Kidney (tissue), 14 donors: ENCODE measurements around the gene SOWAHA. TPM values are rescaled to one million over a fixed set of nuclear protein-coding genes. Genes with fewer than 3 reads are reported as not detected.

ENCODE experiments used
- DNase-seq, 5 donors: peaks; one replicate each; pipeline ENCODE4 v3.0.0-alpha.2; 2013 to 2020
- FAIRE-seq: peaks from 2 replicates; lab custom pipeline; 2012; peaks lifted over from hg19 to GRCh38; lab: Jason Lieb, UNC
- H3K27ac ChIP-seq, 2 donors: one replicate each; pipeline ENCODE4 v1.7.0; 2013; ENCODE audit warnings: low read depth in 2 of 2, low read length in 2 of 2, inconsistent platforms in 1 of 2
- H3K27me3 ChIP-seq: one replicate; pipeline ENCODE4 v1.7.1; 2013; ENCODE audit warnings: low read length, inconsistent platforms; ENCODE audit not compliant: control insufficient read depth, insufficient read depth
- H3K36me3 ChIP-seq, 3 donors: one replicate each; pipeline versions ENCODE4 v1.7.0 to v1.7.1; 2013; ENCODE audit warnings: low read length in 3 of 3, control low read depth in 1 of 3, inconsistent platforms in 1 of 3; ENCODE audit not compliant: insufficient read depth in 3 of 3, control insufficient read depth in 2 of 3
- H3K4me1 ChIP-seq, 3 donors: one replicate each; pipeline versions ENCODE4 v1.7.0 to v1.7.1; 2013; ENCODE audit warnings: low read length in 3 of 3, inconsistent platforms in 1 of 3, low read depth in 1 of 3; ENCODE audit not compliant: control insufficient read depth in 2 of 3, insufficient read depth in 2 of 3
- H3K4me3 ChIP-seq, 3 donors: one replicate each; pipeline versions ENCODE4 v1.7.0 to v1.8.1; 2013; ENCODE audit warnings: low read length in 3 of 3, control low read depth in 1 of 3, inconsistent platforms in 1 of 3
- H3K9ac ChIP-seq, 3 donors: one replicate each; pipeline versions ENCODE4 v1.7.0 to v1.7.1; 2013; ENCODE audit warnings: low read length in 3 of 3, control low read depth in 1 of 3, inconsistent platforms in 1 of 3
- H3K9me3 ChIP-seq, 3 donors: one replicate each; pipeline versions ENCODE4 v1.7.0 to v1.7.1; 2013; ENCODE audit warnings: low read length in 3 of 3, control low read depth in 1 of 3, inconsistent platforms in 1 of 3; ENCODE audit not compliant: control insufficient read depth in 2 of 3, insufficient read depth in 1 of 3
- intact Hi-C: fragments of 100-400 bp; cut with DNase I; formaldehyde crosslinking; loops from one replicate; pipeline ENCODE4 v1.11.1; 2022
- polyA plus RNA-seq: library from polyadenylated mRNA; stranded (reverse); fragments of 350-450 nt; fragmentation: Illumina TruSeq; extraction: RNeasy Lipid Tissue Mini Kit (QIAGEN cat#74804); gene quantifications from one replicate; pipeline ENCODE4 v1.2.3, GENCODE V29; 2014; ENCODE audit warnings: low read depth, low replicate concordance; ENCODE audit not compliant: insufficient read depth
- total RNA-seq: library from RNA; stranded (reverse); fragmentation: NEBNext Ultra II Directional; extraction: Animal tissue kit (Norgen Biotek cat#: 25700); gene quantifications from one replicate; pipeline ENCODE4 v1.2.1, GENCODE V29; 2021
- TF ChIP-seq, protein P1 (sequence below): IDR thresholded peaks from 3 replicates; pipeline ENCODE4 v1.5.1; 2012; ENCODE audit warnings: mild to moderate bottlenecking, moderate library complexity, borderline replicate concordance; ENCODE audit not compliant: insufficient read depth; ENCODE audit errors: extremely low read depth
- donor health status: control.
- donor health status: control.
- donor health status: control.
- donor health status: control.
- donor health status: control.
- donor health status: DM: yes; HTN: yes; CAD: no.
- donor health status: Normal renal cell carcinoma (clear cell type).

The SOWAHA gene
- total and polyA plus RNA-seq, 2 donors from 2014 or later, result 4.1 to 7.1 TPM

DNA sequence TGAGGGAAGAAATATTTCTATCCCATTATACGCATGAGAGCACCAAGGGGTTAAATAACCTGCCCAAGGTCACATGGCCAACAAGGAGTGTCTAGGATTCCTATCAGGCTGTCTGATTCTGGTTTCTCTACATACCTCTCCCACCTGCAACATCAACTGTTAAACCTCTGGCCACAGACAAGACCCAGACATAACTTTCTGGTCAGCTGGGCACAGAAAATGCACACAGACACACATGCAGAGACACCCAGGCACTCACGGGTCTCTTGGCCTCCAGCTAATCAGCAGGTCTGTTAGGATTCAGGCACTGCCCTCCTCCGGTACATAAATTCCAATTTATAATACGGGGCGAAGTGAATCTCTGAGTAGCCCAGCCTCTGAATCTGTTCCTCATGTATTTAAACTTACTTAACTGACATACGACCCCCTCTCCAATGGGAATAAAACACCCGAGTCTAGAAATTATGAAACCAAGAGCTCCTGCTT, 37.6 kb upstream of the SOWAHA start:
- intact Hi-C loops, result no loop called here
- Histone ChIP-seq H3K9me3 (no peaks in the 10 kb centered on the region), H3K4me3 (peak overlapping the region in 2 of 3 donors; percentile 68), H3K9ac (peak overlapping the region in 2 of 3 donors; percentile 7 to 84), H3K4me1 (peaks cover 5 to 27% (median 24%) of the 10 kb centered on the region in 3 donors), H3K27me3 (no peaks in the 10 kb centered on the region), H3K27ac (no peak overlapping the region), H3K36me3 (no peaks in the 10 kb centered on the region)
- DNase-seq (peak in 4 of 5 donors; percentile 49 to 77 (median 62)), FAIRE-seq (no peak)
- TF ChIP-seq, protein P1, sequence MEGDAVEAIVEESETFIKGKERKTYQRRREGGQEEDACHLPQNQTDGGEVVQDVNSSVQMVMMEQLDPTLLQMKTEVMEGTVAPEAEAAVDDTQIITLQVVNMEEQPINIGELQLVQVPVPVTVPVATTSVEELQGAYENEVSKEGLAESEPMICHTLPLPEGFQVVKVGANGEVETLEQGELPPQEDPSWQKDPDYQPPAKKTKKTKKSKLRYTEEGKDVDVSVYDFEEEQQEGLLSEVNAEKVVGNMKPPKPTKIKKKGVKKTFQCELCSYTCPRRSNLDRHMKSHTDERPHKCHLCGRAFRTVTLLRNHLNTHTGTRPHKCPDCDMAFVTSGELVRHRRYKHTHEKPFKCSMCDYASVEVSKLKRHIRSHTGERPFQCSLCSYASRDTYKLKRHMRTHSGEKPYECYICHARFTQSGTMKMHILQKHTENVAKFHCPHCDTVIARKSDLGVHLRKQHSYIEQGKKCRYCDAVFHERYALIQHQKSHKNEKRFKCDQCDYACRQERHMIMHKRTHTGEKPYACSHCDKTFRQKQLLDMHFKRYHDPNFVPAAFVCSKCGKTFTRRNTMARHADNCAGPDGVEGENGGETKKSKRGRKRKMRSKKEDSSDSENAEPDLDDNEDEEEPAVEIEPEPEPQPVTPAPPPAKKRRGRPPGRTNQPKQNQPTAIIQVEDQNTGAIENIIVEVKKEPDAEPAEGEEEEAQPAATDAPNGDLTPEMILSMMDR, result no peak

GRCh38 chr5:132776131-132776937, 36.8 kb upstream of the SOWAHA start:
- peak overlapping the region; percentile 50 to 68 (median 68) for H3K4me3 ChIP-seq
- TF ChIP-seq, protein P1, result no peak
- FAIRE-seq (no peak), DNase-seq (peak; percentile 66 to 81 (median 76))
- peaks cover 5 to 22% (median 19%) of the 10 kb centered on the region in 3 donors for H3K4me1 ChIP-seq
- no peaks in the 10 kb centered on the region for H3K36me3 ChIP-seq
- peak overlapping the region; percentile 19 to 84 (median 53) for H3K9ac ChIP-seq
- H3K27me3 ChIP-seq, result no peaks in the 10 kb centered on the region
- intact Hi-C loops, result no loop called here
- H3K9me3 ChIP-seq, result no peaks in the 10 kb centered on the region
- H3K27ac ChIP-seq, result peak overlapping the region; percentile 62 to 84

DNA sequence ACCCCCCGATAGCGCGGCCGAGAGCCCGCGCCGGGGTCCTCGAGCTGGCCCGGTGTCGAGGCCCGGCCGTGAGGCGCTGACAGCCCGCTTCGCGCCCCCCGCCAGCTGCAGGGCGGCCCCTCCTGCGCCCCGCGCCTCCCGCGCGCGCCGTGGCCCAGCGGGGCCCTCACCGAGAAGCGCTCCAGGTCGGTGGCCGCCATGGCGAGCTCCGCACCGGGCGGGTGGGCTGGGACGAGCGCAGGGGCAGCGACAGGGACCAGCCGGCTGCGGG, 36.2 kb upstream of the SOWAHA start:
- Histone ChIP-seq H3K4me1 (peaks cover 5 to 20% (median 13%) of the 10 kb centered on the region in 3 donors), H3K9me3 (no peaks in the 10 kb centered on the region), H3K27ac (peak overlapping the region in 1 of 2 donors; percentile 84), H3K9ac (peak overlapping the region in 1 of 3 donors; percentile 84), H3K4me3 (peak overlapping the region in 2 of 3 donors; percentile 68), H3K36me3 (no peaks in the 10 kb centered on the region), H3K27me3 (no peaks in the 10 kb centered on the region)
- FAIRE-seq, result no peak
- TF ChIP-seq, protein P1, result no peak
- intact Hi-C loops, result no loop called here
- peak in 1 of 5 donors; percentile 51 for DNase-seq
